NOMO-1 (cell line): Measurements from ENCODE around the gene NPPA.

Source experiments
- DNase-seq, 2 experiments: peaks; one replicate each; lab custom pipeline; 2025; ENCODE audit not compliant: unreplicated experiment in 2 of 2; lab: John Stamatoyannopoulos, UW

NPPA gene

DNA sequence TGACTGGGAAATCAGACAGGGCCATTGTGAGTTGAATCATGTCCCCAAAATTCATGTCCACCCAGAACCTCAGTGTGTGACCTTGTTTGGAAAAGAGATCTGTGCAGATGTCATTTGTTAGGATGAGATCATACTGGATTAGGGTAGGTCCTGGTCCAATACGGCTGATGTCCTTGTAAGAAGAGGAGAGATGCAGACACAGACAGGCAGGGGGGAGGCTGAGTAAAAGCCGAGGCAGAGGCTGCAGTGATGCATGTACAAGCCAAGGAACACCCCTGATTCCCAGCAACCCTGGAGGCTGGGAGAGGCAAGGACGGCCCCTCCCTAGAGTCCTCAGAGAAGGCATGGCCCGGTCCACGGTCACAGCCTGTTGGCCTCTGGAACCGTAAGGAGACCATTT lies 27.0 kb upstream of the NPPA start:
- no peak for DNase-seq

DNA sequence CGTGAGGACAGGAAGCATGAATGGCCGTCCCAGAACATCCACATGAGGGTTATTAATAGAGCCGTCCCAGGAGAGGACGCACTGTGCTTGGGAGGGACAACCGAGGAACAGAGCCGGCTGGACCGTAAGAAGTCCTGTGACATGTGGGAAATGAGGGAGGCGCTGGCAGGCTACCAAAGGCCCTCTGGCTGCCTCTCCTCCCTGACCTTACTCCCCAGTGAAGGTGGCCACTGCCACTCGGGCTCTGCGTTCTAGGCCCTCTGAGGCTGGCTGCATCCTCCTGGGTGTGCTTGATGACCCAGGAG lies 26.6 kb upstream of the NPPA start:
- DNase-seq, result no peak

- no peak for DNase-seq
These were observed 26.0 kb upstream of the NPPA start for GRCh38 chr1:11873395-11874257.

- DNase-seq, result no peak
These were observed 25.0 kb upstream of the NPPA start for GRCh38 chr1:11872545-11872944.

- DNase-seq, result no peak
These were observed 22.1 kb upstream of the NPPA start for GRCh38 chr1:11869650-11870207.

DNA sequence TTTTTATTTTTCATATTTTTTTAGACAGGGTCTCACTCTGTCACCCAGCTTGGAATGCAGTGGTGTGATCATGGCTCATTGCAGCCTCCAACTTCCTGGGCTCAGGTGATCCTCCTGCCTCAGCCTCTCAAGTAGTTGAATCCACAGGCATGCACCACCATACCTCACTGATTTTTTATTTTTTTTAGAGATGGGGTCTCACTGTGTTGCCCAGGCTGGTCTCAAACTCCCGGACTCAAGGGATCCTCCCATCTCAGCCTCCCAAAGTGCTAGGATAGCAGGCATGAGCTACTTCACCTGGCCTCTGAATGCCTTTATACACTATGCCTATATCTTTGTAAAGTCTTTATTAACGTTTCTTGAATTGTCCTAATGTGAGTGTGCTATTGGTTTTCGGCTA lies 21.5 kb upstream of the NPPA start:
- no peak for DNase-seq

DNA sequence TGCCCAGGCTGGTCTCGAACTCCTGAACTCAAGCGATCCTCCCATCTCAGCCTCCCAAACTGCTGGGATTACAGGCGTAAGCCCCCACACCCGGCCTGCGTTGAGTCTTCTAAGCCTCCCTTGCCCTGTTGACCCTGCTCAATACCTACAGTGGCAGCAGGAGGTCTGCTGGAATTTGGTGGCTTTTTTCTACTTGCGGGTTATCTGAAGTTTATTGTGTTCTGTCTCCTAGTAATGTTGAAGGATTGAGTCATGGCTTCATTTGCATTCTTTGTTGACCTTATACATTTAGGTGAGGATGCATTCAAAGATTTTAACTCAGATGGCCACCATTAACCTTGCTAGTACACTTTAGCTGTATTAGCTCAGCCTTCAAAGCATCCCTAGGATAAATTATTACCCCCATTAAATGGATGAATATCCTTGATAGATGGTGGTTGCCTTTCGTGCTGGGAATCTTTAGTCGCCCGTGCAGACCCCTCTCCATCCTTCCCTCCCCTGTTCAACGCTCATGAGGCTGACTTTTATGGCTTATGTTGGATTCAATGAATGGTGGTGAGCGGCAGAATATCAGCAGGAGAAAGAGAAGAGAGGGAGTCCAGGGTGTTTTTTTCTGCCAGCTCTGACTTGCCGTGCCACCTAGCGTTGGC lies 20.9 kb upstream of the NPPA start:
- no peak for DNase-seq

- DNase-seq, result no peak
These were observed 15.3 kb upstream of the NPPA start for GRCh38 chr1:11862890-11863289.

DNA sequence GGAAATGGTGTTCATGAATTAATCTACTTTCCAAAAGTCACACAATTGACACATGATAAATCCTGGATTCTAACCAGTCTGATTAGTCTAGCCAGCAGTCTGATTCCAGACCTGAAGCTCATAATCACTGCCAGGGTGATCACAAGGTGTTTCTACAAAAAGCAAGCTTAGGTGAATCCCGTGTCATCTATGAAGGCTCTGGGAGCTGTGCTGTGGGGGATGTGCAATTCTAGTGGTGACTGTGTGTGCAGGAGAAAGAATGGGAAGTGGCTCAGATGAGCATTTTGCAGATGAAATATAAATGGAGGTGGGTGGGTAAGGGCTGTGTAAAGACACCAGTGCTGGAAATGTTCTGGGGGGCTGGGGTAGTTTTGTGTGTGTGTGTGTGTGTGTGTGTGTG lies 13.0 kb upstream of the NPPA start:
- no peak for DNase-seq

GRCh38 chr1:11860083-11860482 lies 12.5 kb upstream of the NPPA start:
- DNase-seq, result no peak

DNA sequence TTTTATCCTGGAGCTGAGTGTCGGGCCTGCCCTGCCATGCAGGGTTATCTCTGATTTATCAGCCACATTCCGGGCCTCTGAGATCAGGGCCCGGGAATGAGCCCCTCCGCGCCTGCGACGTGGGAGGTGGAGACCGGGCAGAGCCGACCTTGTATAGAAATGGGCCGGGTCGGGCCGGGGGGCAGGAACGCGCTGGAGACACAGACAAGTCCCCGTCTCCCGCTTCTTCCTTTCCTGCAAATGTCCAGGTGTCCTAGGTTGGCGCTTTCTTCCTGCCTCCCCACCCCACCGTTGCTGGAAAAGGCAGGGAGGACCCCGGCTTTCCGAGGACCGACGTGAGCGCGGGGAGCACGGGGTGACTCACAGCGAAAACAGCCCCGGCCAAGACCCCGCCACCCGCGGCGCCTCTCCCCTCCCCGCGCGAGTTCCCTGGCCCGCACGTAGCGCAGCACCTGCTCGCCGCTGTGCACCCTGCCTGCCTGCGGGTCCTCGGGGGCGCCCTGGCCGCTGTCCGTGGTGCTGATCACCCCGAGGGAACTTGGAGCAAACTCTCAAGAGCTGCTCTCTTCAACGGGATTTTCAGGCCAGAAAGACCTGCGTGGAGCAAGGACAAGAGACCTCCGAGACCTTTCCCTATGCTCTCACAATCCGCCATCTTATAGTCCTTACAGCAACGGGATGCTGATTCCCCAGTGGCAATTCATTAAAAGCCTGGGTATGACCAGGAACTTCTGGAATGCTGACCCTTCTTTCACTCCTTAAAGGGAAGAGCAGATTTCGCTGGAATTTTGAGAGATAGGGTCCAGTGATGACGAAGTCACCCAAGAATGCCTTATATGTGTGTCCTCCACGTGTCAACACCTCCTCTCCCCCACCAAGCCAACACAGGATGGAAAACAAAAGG lies 11.6 kb upstream of the NPPA start:
- peak; percentile 30 to 46 for DNase-seq

DNA sequence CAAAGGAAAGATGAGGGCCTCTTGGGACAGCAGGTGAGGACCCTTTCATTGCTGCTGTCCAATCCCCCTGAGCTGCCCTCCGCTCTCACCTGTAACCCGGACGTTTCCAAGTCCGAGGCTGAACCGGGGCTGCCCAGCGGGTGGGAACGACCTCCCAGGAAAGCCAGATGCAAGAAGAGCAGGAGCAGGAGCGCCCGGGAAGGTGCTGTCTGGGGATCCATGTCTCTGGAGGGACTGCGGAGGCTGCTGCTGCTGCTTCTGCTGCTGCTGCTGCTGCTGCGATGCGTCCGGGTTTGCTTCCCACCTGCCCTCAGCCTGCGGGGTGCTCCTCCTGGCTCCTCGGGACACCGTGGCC lies 11.0 kb upstream of the NPPA start, which contains the start of gene NPPB:
Gene NPPB, minus strand, starts transcription at position 333 of the 355 bp plus-strand sequence. Its CDS starts 112 bp downstream, at position 221.
- DNase-seq, result no peak

DNA sequence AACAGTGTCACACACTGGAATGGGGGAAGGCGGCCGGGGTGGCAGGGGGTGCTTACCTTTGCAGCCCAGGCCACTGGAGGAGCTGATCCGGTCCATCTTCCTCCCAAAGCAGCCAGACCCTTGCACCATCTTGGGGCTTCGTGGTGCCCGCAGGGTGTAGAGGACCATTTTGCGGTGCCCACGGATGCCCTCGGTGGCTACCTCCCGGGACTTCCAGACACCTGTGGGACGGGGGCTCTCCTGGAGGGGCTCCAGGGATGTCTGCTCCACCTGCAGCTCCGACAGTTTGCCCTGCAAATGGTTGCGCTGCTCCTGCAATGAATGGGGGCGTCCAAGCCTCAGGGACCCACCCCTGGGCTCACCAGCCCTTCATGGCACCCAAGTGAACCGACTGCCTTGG lies 10.6 kb upstream of the NPPA start:
- DNase-seq, result no peak

DNA sequence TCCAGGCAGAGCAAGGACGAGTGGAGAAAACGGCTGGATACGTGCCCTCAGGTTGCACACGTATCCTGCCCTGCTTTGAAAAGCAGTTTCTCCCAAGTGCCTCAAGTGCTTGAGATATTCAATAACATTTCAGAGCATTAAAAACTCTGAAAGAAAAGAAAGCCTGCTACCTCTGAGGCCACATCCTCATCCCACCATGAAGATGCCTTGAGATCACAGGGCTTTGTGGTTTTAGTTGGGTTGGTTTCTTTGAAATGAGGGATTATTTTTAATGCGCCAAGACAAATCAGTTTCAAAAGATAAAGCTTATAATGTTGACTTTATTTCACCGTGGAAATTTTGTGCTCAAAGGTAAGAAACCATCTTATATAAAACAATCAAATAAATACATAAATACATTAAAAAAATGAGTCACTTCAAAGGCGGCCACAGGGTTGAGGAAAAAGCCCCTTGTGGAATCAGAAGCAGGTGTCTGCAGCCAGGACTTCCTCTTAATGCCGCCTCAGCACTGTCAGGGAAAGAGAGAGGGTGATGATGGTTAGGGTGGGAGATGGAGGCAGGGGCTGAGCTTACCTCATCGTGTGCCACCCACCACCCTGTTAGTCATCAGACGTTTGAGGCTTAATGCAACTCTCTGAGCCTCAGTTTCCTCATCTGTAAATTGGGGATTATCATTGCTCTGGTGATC lies 9.7 kb upstream of the NPPA start:
- DNase-seq, result no peak

GRCh38 chr1:11856698-11857097 lies 9.1 kb upstream of the NPPA start:
- DNase-seq, result no peak

GRCh38 chr1:11855430-11855829 lies 7.8 kb upstream of the NPPA start:
- DNase-seq, result no peak

- DNase-seq, result no peak
These were observed 6.9 kb upstream of the NPPA start for GRCh38 chr1:11854519-11854918.

- DNase-seq, result peak; percentile 84 to 97
These were observed 3.6 kb upstream of the NPPA start for GRCh38 chr1:11851180-11851579.

DNA sequence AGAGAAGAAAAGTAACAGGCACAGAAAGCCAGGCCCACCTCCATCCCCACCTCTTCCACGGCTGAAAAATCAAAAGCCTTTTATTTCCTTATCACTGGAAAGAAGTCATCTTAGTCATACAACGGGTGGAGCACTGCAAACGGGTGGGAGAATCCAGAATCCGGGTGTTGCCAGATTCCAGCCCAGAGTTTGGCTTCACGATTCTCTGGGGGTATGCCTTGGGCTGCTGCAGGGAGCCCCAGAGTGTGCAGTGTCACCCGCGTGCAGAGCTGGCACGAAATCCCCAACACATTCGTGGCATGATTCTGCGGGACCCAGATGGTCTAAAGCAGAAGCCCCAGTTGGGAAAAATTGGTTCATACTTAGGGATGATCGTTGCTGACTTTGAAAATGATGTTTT lies 2.6 kb upstream of the NPPA start:
- DNase-seq, result no peak

DNA sequence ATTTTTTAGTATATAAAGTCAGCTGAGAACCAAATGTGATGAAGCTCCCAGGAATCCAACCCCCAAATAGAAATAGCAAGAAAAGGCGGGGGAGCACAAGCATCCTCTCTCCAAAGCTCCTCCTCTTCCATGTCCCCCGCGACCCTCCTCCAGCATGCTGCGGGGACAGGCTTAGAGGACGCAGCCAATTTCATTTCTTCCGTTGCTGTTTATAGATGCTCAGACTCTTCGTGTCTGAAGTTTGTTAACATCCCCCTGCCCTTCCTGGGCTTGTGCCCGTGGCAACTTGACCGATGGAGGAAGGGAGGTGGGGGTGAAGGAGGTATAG lies 754 bp upstream of the NPPA start:
- DNase-seq, result no peak
